Immature natural killer cell (primary cell): Measurements from ENCODE around the gene RPL36AL. TPM values are rescaled to one million over a fixed set of nuclear protein-coding genes. Genes with fewer than 3 reads are reported as not detected.

Source experiments
- DNase-seq, 3 donors: peaks; one replicate each; pipeline ENCODE4 v3.0.0; 2022; ENCODE audit warnings: mixed read lengths in 1 of 3
- H3K27ac Mint-ChIP-seq, 6 donors: one replicate each; pipeline ENCODE4 v1.8.0; 2020; ENCODE audit warnings: mixed read lengths in 6 of 6, mild to moderate bottlenecking in 5 of 6, inconsistent platforms in 4 of 6, moderate library complexity in 3 of 6
- H3K27me3 Mint-ChIP-seq, 3 donors: one replicate each; pipeline ENCODE4 v1.8.0; 2020 to 2021; ENCODE audit warnings: low read depth in 3 of 3, mild to moderate bottlenecking in 3 of 3, mixed read lengths in 3 of 3, moderate library complexity in 3 of 3, inconsistent platforms in 1 of 3
- H3K36me3 Mint-ChIP-seq, 3 donors: one replicate each; pipeline ENCODE4 v1.8.0; 2020; ENCODE audit warnings: mixed read lengths in 3 of 3, inconsistent platforms in 2 of 3, mild to moderate bottlenecking in 2 of 3
- H3K4me1 Mint-ChIP-seq, 2 donors: one replicate each; pipeline ENCODE4 v1.8.0; 2020; ENCODE audit warnings: inconsistent platforms in 2 of 2, mild to moderate bottlenecking in 2 of 2, mixed read lengths in 2 of 2, moderate library complexity in 1 of 2
- H3K4me3 Mint-ChIP-seq, 5 donors: one replicate each; pipeline ENCODE4 v1.8.0; 2020; ENCODE audit warnings: mild to moderate bottlenecking in 5 of 5, mixed read lengths in 5 of 5, inconsistent platforms in 3 of 5, moderate library complexity in 3 of 5
- H3K9me3 Mint-ChIP-seq, 6 donors: one replicate each; pipeline ENCODE4 v1.8.0; 2020; ENCODE audit warnings: mild to moderate bottlenecking in 6 of 6, mixed read lengths in 6 of 6, inconsistent platforms in 4 of 6, moderate library complexity in 3 of 6
- polyA plus RNA-seq, 3 donors: library from polyadenylated mRNA; unstranded; fragments of 300-500 nt; fragmentation: Illumina TruSeq; gene quantifications; one replicate each; pipeline ENCODE4 v1.2.3, GENCODE V29; 2021

RPL36AL gene
- polyA plus RNA-seq, 3 donors from 2014 or later: 610 to 699 (median 654) TPM

DNA sequence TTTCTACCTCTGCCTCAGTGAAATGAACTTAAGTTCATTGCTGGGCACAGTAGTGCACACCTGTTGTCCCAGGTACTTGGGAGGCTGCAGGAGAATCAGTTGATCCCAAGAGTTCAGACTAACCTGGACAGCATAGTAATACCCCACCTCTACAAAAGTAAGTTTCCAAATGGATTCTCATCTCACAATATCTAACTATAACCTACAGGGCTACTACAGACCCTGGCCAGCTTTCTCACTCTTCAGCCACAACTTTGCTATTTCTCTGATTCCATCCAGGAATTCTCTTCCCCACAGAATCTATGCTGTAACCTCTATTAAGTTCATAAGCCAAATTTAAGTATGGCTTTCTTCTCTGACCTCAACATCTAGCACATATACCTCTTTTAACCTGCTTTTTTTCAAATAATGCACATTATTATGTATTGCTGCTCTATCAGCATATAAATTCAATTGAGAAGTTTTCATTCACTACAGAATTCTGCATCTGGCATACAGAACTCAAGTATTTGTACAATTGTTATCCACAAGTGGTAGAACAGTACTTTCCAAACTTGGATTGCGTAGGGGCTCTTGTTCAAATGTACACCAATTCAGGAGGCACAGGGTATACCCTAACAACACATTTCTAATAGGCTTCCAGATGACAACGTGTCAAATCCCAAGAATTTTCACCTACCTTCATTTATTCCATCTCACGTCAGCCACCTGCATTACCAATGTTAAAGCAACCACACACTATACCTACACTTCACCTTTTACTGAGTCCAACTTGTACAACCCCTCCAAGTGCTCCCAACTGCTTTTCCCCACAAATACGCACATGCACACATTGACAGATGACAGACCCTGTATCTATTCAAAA, 38.1 kb downstream of the RPL36AL start:
- H3K4me1 Mint-ChIP-seq: peaks cover 68 to 90% of the 10 kb centered on the region in 2 donors
- H3K9me3 Mint-ChIP-seq: peaks cover 0 to 3% (median 0%) of the 10 kb centered on the region in 6 donors
- peak overlapping the region in 1 of 5 donors; percentile 57 for H3K4me3 Mint-ChIP-seq
- peaks cover 13 to 26% (median 21%) of the 10 kb centered on the region in 3 donors for H3K27me3 Mint-ChIP-seq
- DNase-seq: no peak
- peak overlapping the region; percentile 8 to 83 (median 76) for H3K27ac Mint-ChIP-seq
- H3K36me3 Mint-ChIP-seq: peaks cover 5 to 27% (median 14%) of the 10 kb centered on the region in 3 donors

DNA sequence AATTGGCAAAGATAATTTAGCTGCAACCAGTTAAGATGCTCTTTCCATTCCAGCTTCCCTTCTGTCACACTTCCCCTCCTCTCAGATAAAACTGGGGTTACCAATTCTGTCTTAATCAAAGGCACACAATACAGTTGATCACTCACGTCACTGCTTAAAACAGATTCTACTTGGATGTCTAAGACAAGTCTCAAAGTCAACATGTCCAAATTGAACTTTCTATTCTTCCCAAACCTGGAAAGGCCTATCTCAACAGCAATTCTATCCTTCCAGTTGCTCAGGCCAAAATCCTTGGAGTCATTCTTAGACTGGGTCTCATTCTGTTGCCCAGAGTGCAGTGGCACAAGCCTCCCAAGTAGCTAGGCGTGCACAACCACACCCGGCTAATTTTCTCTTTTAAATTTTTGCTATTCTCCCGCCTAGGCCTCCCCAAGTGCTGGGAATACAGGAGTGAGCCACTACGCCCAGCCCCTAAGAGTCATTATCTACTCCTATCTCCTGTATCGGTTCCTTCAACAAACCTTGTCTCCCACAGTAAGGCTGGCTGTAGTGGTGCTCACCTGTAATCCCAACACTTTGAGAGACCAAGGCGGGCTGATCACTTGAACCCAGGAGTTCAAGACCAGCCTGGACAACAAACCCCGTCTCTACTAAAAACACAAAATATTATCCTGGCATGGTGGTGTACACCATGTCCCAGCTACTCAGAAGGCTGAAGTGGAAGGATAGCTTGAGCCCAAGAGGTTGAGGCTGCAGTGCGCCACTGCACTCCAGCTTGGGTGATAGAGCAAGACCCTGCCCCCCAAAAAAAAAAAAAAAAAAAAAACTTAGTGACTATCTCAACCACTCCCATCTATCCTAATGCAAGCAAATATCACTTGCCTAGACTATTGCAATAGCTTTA, 39.0 kb downstream of the RPL36AL start:
- Mint-ChIP-seq H3K27ac (peak overlapping the region; percentile 8 to 85 (median 82)), H3K4me1 (peaks cover 60 to 82% of the 10 kb centered on the region in 2 donors), H3K27me3 (peaks cover 8 to 18% (median 15%) of the 10 kb centered on the region in 3 donors), H3K4me3 (peak overlapping the region in 1 of 5 donors; percentile 57), H3K9me3 (peaks cover 0 to 3% (median 0%) of the 10 kb centered on the region in 6 donors), H3K36me3 (peaks cover 5 to 32% (median 14%) of the 10 kb centered on the region in 3 donors)
- DNase-seq: no peak

GRCh38 chr14:49579841-49580240, 40.6 kb downstream of the RPL36AL start:
- peaks cover 0 to 4% (median 3%) of the 10 kb centered on the region in 3 donors for H3K27me3 Mint-ChIP-seq
- peaks cover 44 to 65% of the 10 kb centered on the region in 2 donors for H3K4me1 Mint-ChIP-seq
- no peak for DNase-seq
- peaks cover 5 to 29% (median 10%) of the 10 kb centered on the region in 3 donors for H3K36me3 Mint-ChIP-seq
- peak overlapping the region in 3 of 6 donors; percentile 13 to 63 (median 59) for H3K27ac Mint-ChIP-seq
- H3K9me3 Mint-ChIP-seq: no peaks in the 10 kb centered on the region
- no peak overlapping the region for H3K4me3 Mint-ChIP-seq

DNA sequence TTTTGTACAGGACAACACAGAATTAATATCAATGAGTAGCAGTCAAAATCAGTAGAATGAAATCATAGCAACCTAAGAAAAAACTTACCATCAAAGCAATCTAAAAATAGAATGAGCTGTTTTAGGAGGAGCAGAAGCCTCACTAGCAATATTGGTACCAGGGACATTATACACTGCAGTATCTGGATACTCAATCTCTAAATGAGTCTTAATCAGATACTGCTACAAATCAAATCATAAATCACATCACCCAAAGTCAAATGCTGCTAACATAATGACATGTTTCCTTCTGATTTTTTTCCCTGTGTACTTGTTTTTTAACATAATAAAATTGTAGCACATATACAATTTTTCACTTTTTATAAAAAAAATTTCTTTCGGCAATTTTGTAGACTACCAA, 42.3 kb downstream of the RPL36AL start:
- H3K9me3 Mint-ChIP-seq: no peaks in the 10 kb centered on the region
- no peak overlapping the region for H3K4me3 Mint-ChIP-seq
- H3K36me3 Mint-ChIP-seq: peaks cover 5 to 31% (median 17%) of the 10 kb centered on the region in 3 donors
- peaks cover 0 to 4% (median 3%) of the 10 kb centered on the region in 3 donors for H3K27me3 Mint-ChIP-seq
- H3K4me1 Mint-ChIP-seq: peaks cover 30 to 48% of the 10 kb centered on the region in 2 donors
- H3K27ac Mint-ChIP-seq: peak overlapping the region in 3 of 6 donors; percentile 1 to 61 (median 47)
- no peak for DNase-seq

DNA sequence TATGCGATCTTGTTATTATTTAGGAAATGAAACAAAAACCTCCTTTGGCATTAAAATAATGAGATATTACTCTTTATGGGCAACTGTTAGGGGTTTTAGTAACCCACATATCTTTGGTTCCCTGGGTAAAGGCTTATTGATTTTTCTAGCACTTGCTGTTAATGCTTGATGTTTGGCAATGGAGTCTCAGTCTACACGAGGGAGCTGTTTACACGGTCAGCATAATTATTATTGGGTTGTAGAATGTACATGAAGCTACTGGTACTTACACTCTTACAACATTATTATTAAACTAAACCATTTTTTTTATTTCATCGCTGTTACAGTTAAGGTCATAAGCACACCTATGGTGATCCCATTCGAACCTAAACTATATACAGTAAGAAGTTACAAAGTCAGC, 46.4 kb downstream of the RPL36AL start:
- H3K36me3 Mint-ChIP-seq: peaks cover 7 to 35% (median 23%) of the 10 kb centered on the region in 3 donors
- no peaks in the 10 kb centered on the region for H3K9me3 Mint-ChIP-seq
- no peaks in the 10 kb centered on the region for H3K27me3 Mint-ChIP-seq
- H3K4me3 Mint-ChIP-seq: no peak overlapping the region
- H3K27ac Mint-ChIP-seq: no peak overlapping the region
- peaks cover 6 to 11% of the 10 kb centered on the region in 2 donors for H3K4me1 Mint-ChIP-seq
- DNase-seq: no peak

GRCh38 chr14:49569281-49569680, 51.1 kb downstream of the RPL36AL start:
- Mint-ChIP-seq H3K27me3 (no peaks in the 10 kb centered on the region), H3K4me3 (no peak overlapping the region), H3K4me1 (no peaks in the 10 kb centered on the region), H3K9me3 (no peaks in the 10 kb centered on the region), H3K36me3 (peaks cover 7 to 20% (median 13%) of the 10 kb centered on the region in 3 donors), H3K27ac (no peak overlapping the region)
- no peak for DNase-seq

Other genes starting within 250 kb of the RPL36AL start
- 1,000 to 10,000 TPM; 2,323 to 7,295 (median 3,604) TPM for gene RPS29, start 34.2 kb downstream of the RPL36AL start, polyA plus RNA-seq
- gene LRR1, start 21.7 kb downstream of the RPL36AL start, polyA plus RNA-seq: 10 to 100 TPM; 10.6 to 14.4 (median 12.5) TPM
- 10 to 100 TPM; 32.0 to 50.0 (median 37.8) TPM for gene MGAT2, start 173 bp upstream of the RPL36AL start, polyA plus RNA-seq
- 10 to 100 TPM; 13.3 to 17.2 (median 15.4) TPM for gene DNAAF2, start 14.6 kb upstream of the RPL36AL start, polyA plus RNA-seq
- 1 to 10 TPM; 1.4 to 6.4 (median 1.5) TPM for gene POLE2, start 67.6 kb upstream of the RPL36AL start, polyA plus RNA-seq
- 1 to 10 TPM; 2.3 to 3.3 (median 2.5) TPM for gene KLHDC1, start 72.5 kb upstream of the RPL36AL start, polyA plus RNA-seq
- gene KLHDC2, start 147.5 kb upstream of the RPL36AL start, polyA plus RNA-seq: 10 to 100 TPM; 61.3 to 68.1 (median 63.8) TPM
- gene NEMF, start 232.2 kb upstream of the RPL36AL start, polyA plus RNA-seq: 10 to 100 TPM; 28.7 to 54.4 (median 33.4) TPM